Neural cell (in vitro differentiated cells): ENCODE data around the gene SLC6A16.

ENCODE experiments used
- REST ChIP-seq: IDR thresholded peaks from 2 replicates; pipeline ENCODE4 v1.6.1; 2012; ENCODE audit warnings: borderline replicate concordance
- TAF1 ChIP-seq: IDR thresholded peaks from 2 replicates; pipeline ENCODE4 v1.6.1; 2012; ENCODE audit warnings: low read depth

GRCh38 chr19:49301866-49302252 is 23.1 kb downstream of the SLC6A16 start:
- TF ChIP-seq TAF1, result no peak
- TF ChIP-seq REST, result no peak
